H1 (cell line): ENCODE measurements around the gene CFAP20. TPM values are rescaled to one million over a fixed set of nuclear protein-coding genes. Genes with fewer than 3 reads are reported as not detected.

Source experiments
- CTCF ChIA-PET: fragments of 300-600 bp; sonication (Branson Sonifier 250); formaldehyde crosslinking; loops from one replicate; lab custom pipeline; 2021; ENCODE audit not compliant: partially characterized antibody; lab: Charles Lee
- POLR2A ChIA-PET: fragments of 300-600 bp; sonication (Branson Sonifier 250); formaldehyde crosslinking; loops from one replicate; lab custom pipeline; 2021; ENCODE audit warnings: inconsistent platforms; ENCODE audit not compliant: partially characterized antibody; lab: Charles Lee
- DNase-seq, 2 experiments: peaks; one replicate each; pipeline versions ENCODE4 v3.0.0 to v3.0.0-alpha.2; 2010 to 2022; ENCODE audit warnings: low spot score in 2 of 2, low read depth in 1 of 2, mixed read lengths in 1 of 2
- FAIRE-seq: peaks from 2 replicates; lab custom pipeline; 2011; peaks lifted over from hg19 to GRCh38; lab: Jason Lieb, UNC
- H2AFZ ChIP-seq: 2 replicates; pipeline ENCODE4 v1.8.1; 2012; ENCODE audit warnings: low read length, inconsistent platforms
- H2AK5ac ChIP-seq: 2 replicates; pipeline ENCODE4 v1.6.1; 2013; ENCODE audit warnings: low read depth, low read length
- H2BK120ac ChIP-seq: replicated peaks from 2 replicates; pipeline ENCODE3; 2013; ENCODE audit warnings: low read depth, low read length, inconsistent platforms
- H2BK12ac ChIP-seq: 2 replicates; pipeline ENCODE4 v1.6.1; 2013; ENCODE audit warnings: low read depth, low read length
- H2BK15ac ChIP-seq: 2 replicates; pipeline ENCODE4 v1.6.1; 2013; ENCODE audit warnings: low read length
- H2BK20ac ChIP-seq: 2 replicates; pipeline ENCODE4 v1.6.1; 2013; ENCODE audit warnings: low read length
- H2BK5ac ChIP-seq: 2 replicates; pipeline ENCODE4 v1.6.1; 2013; ENCODE audit warnings: low read depth, low read length
- H3K14ac ChIP-seq: 2 replicates; pipeline ENCODE4 v1.6.1; 2013; ENCODE audit warnings: inconsistent platforms; ENCODE audit not compliant: insufficient read length
- H3K18ac ChIP-seq: 2 replicates; pipeline ENCODE4 v1.6.1; 2013; ENCODE audit warnings: low read length; ENCODE audit errors: extremely low read depth
- H3K23ac ChIP-seq: 2 replicates; pipeline ENCODE4 v1.6.1; 2013; ENCODE audit warnings: inconsistent platforms; ENCODE audit not compliant: insufficient read length
- H3K23me2 ChIP-seq: 2 replicates; pipeline ENCODE4 v1.6.1; 2013; ENCODE audit warnings: low read depth, low read length
- H3K27ac ChIP-seq: 2 replicates; pipeline ENCODE4 v1.6.1; 2011; ENCODE audit warnings: low read depth, low read length, inconsistent platforms
- H3K27me3 ChIP-seq, 4 experiments: replicated peaks in 1 of 4; 1 replicate in 1 of 4; 2 replicates in 3 of 4; pipeline versions ENCODE4 v1.6.1 to v1.8.1; 2011 to 2013; ENCODE audit warnings: low read length in 3 of 4, mild to moderate bottlenecking in 3 of 4, inconsistent platforms in 2 of 4, mixed read lengths in 2 of 4, moderate library complexity in 1 of 4; ENCODE audit not compliant: control insufficient read depth in 3 of 4, insufficient read depth in 3 of 4; ENCODE audit errors: extremely low read depth in 1 of 4
- H3K36me3 ChIP-seq, 4 experiments: 2 replicates each; pipeline versions ENCODE4 v1.6.1 to v1.8.1; 2011 to 2013; ENCODE audit warnings: mild to moderate bottlenecking in 4 of 4, low read length in 3 of 4, moderate library complexity in 2 of 4, control low read depth in 1 of 4, inconsistent platforms in 1 of 4; ENCODE audit not compliant: insufficient read depth in 4 of 4, control insufficient read depth in 2 of 4
- H3K4ac ChIP-seq: replicated peaks from 2 replicates; pipeline ENCODE3; 2013; ENCODE audit warnings: low read length, low read depth, mixed read lengths, inconsistent platforms; ENCODE audit not compliant: insufficient read length
- H3K4me1 ChIP-seq, 4 experiments: replicated peaks in 1 of 4; 1 replicate in 1 of 4; 2 replicates in 3 of 4; pipeline versions ENCODE4 v1.6.1 to v1.8.1; 2011 to 2013; ENCODE audit warnings: low read length in 3 of 4, inconsistent platforms in 2 of 4, mixed read lengths in 1 of 4; ENCODE audit not compliant: insufficient read depth in 4 of 4, control insufficient read depth in 3 of 4
- H3K4me2 ChIP-seq, 2 experiments: 2 replicates each; pipeline versions ENCODE4 v1.6.1 to v1.8.1; 2011 to 2013; ENCODE audit warnings: low read depth in 2 of 2, low read length in 2 of 2, control low read depth in 1 of 2, inconsistent platforms in 1 of 2, mild to moderate bottlenecking in 1 of 2; ENCODE audit not compliant: insufficient read depth in 1 of 2
- H3K4me3 ChIP-seq, 4 experiments: fragments of 200-600, 300-600 bp in 1 of 4; sonication (generic), shearing (Covaris generic), sonication (Bioruptor Twin) in 1 of 4; 2 replicates each; pipeline versions ENCODE4 v1.5.1 to v1.8.1; 2011 to 2016; ENCODE audit warnings: low read length in 4 of 4, low read depth in 3 of 4, control low read depth in 2 of 4, inconsistent platforms in 2 of 4, mild to moderate bottlenecking in 2 of 4, mixed read lengths in 1 of 4, moderate library complexity in 1 of 4; ENCODE audit not compliant: insufficient read depth in 2 of 4; ENCODE audit errors: extremely low read depth in 1 of 4
- H3K56ac ChIP-seq: replicated peaks from 2 replicates; pipeline ENCODE3; 2013; ENCODE audit warnings: low read depth, mild to moderate bottlenecking, mixed read lengths, low read length, inconsistent platforms; ENCODE audit not compliant: insufficient read length
- H3K79me1 ChIP-seq: 2 replicates; pipeline ENCODE4 v1.6.1; 2013; ENCODE audit warnings: low read depth, low read length, control low read depth
- H3K79me2 ChIP-seq, 2 experiments: 2 replicates each; pipeline versions ENCODE4 v1.6.1 to v1.8.1; 2012 to 2013; ENCODE audit warnings: low read length in 2 of 2, mild to moderate bottlenecking in 2 of 2, inconsistent platforms in 1 of 2; ENCODE audit not compliant: insufficient read depth in 2 of 2, control insufficient read depth in 1 of 2
- H3K9ac ChIP-seq, 4 experiments: replicated peaks in 1 of 4; 1 replicate in 1 of 4; 2 replicates in 3 of 4; pipeline versions ENCODE4 v1.6.1 to v1.8.1; 2011 to 2013; ENCODE audit warnings: low read depth in 3 of 4, low read length in 3 of 4, control low read depth in 2 of 4, mild to moderate bottlenecking in 2 of 4, moderate library complexity in 2 of 4, inconsistent platforms in 1 of 4; ENCODE audit errors: extremely low read depth in 1 of 4
- H3K9me3 ChIP-seq, 2 experiments: 2 replicates each; pipeline versions ENCODE4 v1.6.1 to v1.8.1; 2012 to 2013; ENCODE audit warnings: mild to moderate bottlenecking in 2 of 2, moderate library complexity in 2 of 2, control low read depth in 1 of 2, inconsistent platforms in 1 of 2, low read depth in 1 of 2, low read length in 1 of 2, mixed read lengths in 1 of 2; ENCODE audit not compliant: insufficient read depth in 2 of 2
- H4K20me1 ChIP-seq, 2 experiments: replicated peaks in 1 of 2; 2 replicates each; pipeline versions ENCODE3 to v1.8.1; 2011 to 2013; ENCODE audit warnings: inconsistent platforms in 2 of 2, low read length in 2 of 2, mild to moderate bottlenecking in 1 of 2; ENCODE audit not compliant: insufficient read depth in 2 of 2, control insufficient read depth in 1 of 2
- H4K5ac ChIP-seq: 2 replicates; pipeline ENCODE4 v1.6.1; 2013; ENCODE audit warnings: low read length, low read depth, mixed read lengths, inconsistent platforms; ENCODE audit not compliant: insufficient read length
- H4K8ac ChIP-seq: 2 replicates; pipeline ENCODE4 v1.8.0; 2013; ENCODE audit warnings: mild to moderate bottlenecking, moderate library complexity, low read length, inconsistent platforms; ENCODE audit not compliant: insufficient read depth; ENCODE audit errors: extremely low read depth
- H4K91ac ChIP-seq: replicated peaks from 2 replicates; pipeline ENCODE3; 2013; ENCODE audit warnings: low read length, mixed read lengths, inconsistent platforms; ENCODE audit not compliant: insufficient read length
- ASH2L ChIP-seq: fragments of 200-600, 300-600 bp; sonication (generic); IDR thresholded peaks from one replicate; pipeline ENCODE4 v1.7.1; 2017; ENCODE audit warnings: low read length
- CBX5 ChIP-seq: fragments of 300-800, 300-1000 bp; sonication (generic); IDR thresholded peaks from 2 replicates; pipeline ENCODE4 v1.7.1; 2016; ENCODE audit warnings: antibody characterized with exemption, low read length, low read depth
- CBX8 ChIP-seq: fragments of 300-800, 300-1000 bp; sonication (generic); IDR thresholded peaks from 2 replicates; pipeline ENCODE4 v1.7.1; 2016; ENCODE audit warnings: low read depth, low read length, borderline replicate concordance
- CEBPB ChIP-seq: IDR thresholded peaks from 2 replicates; pipeline ENCODE4 v1.6.1; 2012; ENCODE audit warnings: low read depth, low read length
- CHD2 ChIP-seq: IDR thresholded peaks from 2 replicates; pipeline ENCODE4 v1.6.1; 2012; ENCODE audit warnings: low read length, improper control_type of control experiment
- E2F6 ChIP-seq: IDR thresholded peaks from 2 replicates; pipeline ENCODE4 v1.6.1; 2012; ENCODE audit warnings: inconsistent platforms
- POU5F1 ChIP-seq: IDR thresholded peaks from 2 replicates; pipeline ENCODE4 v1.6.1; 2011; ENCODE audit warnings: low read depth, mild to moderate bottlenecking, low read length, moderate library complexity
- SAP30 ChIP-seq: fragments of 300-600 bp; sonication (generic); IDR thresholded peaks from 2 replicates; pipeline ENCODE4 v1.7.1; 2012; ENCODE audit warnings: low read length, moderate library complexity, mild to moderate bottlenecking, inconsistent platforms; ENCODE audit not compliant: insufficient read depth, insufficient replicate concordance
- SIN3A ChIP-seq, 2 experiments: IDR thresholded peaks in 1 of 2; conservative IDR thresholded peaks in 1 of 2; 2 replicates each; pipeline ENCODE4 v1.6.1; 2011 to 2012; ENCODE audit warnings: low read length in 2 of 2, improper control_type of control experiment in 1 of 2, low read depth in 1 of 2, mild to moderate bottlenecking in 1 of 2
- SIRT6 ChIP-seq: IDR thresholded peaks from one replicate; pipeline ENCODE4 v1.7.1; 2012; ENCODE audit warnings: low read length, inconsistent platforms
- SRF ChIP-seq: IDR thresholded peaks from 2 replicates; pipeline ENCODE4 v1.6.1; 2011; ENCODE audit warnings: mild to moderate bottlenecking, low read depth, low read length, moderate library complexity
- TAF1 ChIP-seq: IDR thresholded peaks from 2 replicates; pipeline ENCODE4 v1.6.1; 2011; ENCODE audit warnings: mild to moderate bottlenecking, low read depth, low read length
- TEAD4 ChIP-seq: IDR thresholded peaks from 2 replicates; pipeline ENCODE4 v1.6.1; 2012; ENCODE audit warnings: low read depth, low read length, inconsistent platforms, mixed read lengths
- polyA plus RNA-seq, 7 experiments: library from polyadenylated mRNA; depleted of rRNA in 3 of 7; stranded (reverse) in 5 of 7; unstranded in 2 of 7; fragments of >200 nt in 5 of 7; fragments of 200-250 nt in 2 of 7; gene quantifications; 1 replicate in 5 of 7; 2 replicates in 1 of 7; 4 replicates in 1 of 7; pipeline versions ENCODE4 v1.2.1 to v1.2.3, GENCODE V29; 2011 to 2013; ENCODE audit warnings: missing spikeins in 2 of 7, mixed read lengths in 2 of 7
- total RNA-seq: library from RNA; stranded (reverse); fragmentation: NEBNext Ultra II Directional; extraction: Animal tissue kit (Norgen Biotek cat#: 25700); gene quantifications from 2 replicates; pipeline ENCODE4 v1.2.1, GENCODE V29; 2021

CFAP20 gene
- total and polyA plus RNA-seq, 2 of the 8 experiments (the other 6 are each of a cell fraction or from before 2014, with no cell fraction given): 45.6 to 65.4 TPM

GRCh38 chr16:58148099-58148498 is 18.9 kb upstream of the CFAP20 start (continued):
- no peak for TF ChIP-seq SIRT6

- peaks cover 11 to 12% of the 10 kb centered on the region in 2 experiments; a peak in 2 of 4 replicates for H3K9me3 ChIP-seq
- no peak overlapping the region for H3K9ac ChIP-seq
- no peak overlapping the region for H3K27ac ChIP-seq
- H3K4ac ChIP-seq: no peak overlapping the region
- no peak overlapping the region for H4K5ac ChIP-seq
- H3K4me2 ChIP-seq: no peak overlapping the region
- H3K4me1 ChIP-seq: no peaks in the 10 kb centered on the region
- H2BK15ac ChIP-seq: no peak overlapping the region
- no peak overlapping the region for H4K91ac ChIP-seq
- H2BK120ac ChIP-seq: no peak overlapping the region
- H3K79me1 ChIP-seq: no peaks in the 10 kb centered on the region
- no peak overlapping the region for H2BK12ac ChIP-seq
- H4K8ac ChIP-seq: no peak overlapping the region
- H2BK5ac ChIP-seq: no peak overlapping the region
- no peaks in the 10 kb centered on the region for H3K36me3 ChIP-seq
- no peak overlapping the region for H2AK5ac ChIP-seq
- FAIRE-seq: no peak
- H3K56ac ChIP-seq: no peak overlapping the region
- POLR2A ChIA-PET: no interaction called here
- no peaks in the 10 kb centered on the region for H3K79me2 ChIP-seq
- TF ChIP-seq SIN3A (conservative IDR thresholded peaks at IDR 0.05 in 1 of 2, IDR thresholded peaks at IDR 0.05 in 1 of 2; ENCODE audit: low read depth in 1 of 2, low read length in 2 of 2) (no peak), POU5F1 (no peak), TAF1 (no peak), CBX5 (no peak), SRF (no peak), CBX8 (no peak), E2F6 (no peak), CHD2 (no peak), SAP30 (no peak), CEBPB (no peak), TEAD4 (no peak), ASH2L (no peak)
- TF ChIP-seq, all 59 proteins: peak for 0
- Histone ChIP-seq H3K27me3 (no peaks in the 10 kb centered on the region), H3K18ac (no peak overlapping the region), H2AFZ (no peak overlapping the region), H3K23ac (no peak overlapping the region), H3K23me2 (no peaks in the 10 kb centered on the region), H4K20me1 (no peaks in the 10 kb centered on the region), H3K14ac (no peak overlapping the region), H3K4me3 (no peak overlapping the region), H2BK20ac (no peak overlapping the region)
- CTCF ChIA-PET: no interaction called here
- DNase-seq: no peak
These were observed 9.7 kb upstream of the CFAP20 start for GRCh38 chr16:58138852-58139251.
